GM21381 (cell line): ENCODE results near the gene PRPF31.
"Not testable (repeated sequence)": the region's sequence is repeated elsewhere in the genome, so short reads cannot be mapped to it uniquely, and the experiment has no call there.

Experiments used
- ATAC-seq: cut with Tn5 transposase; IDR thresholded peaks from one replicate; pipeline ENCODE4 v1.9.1; 2021; ENCODE audit warnings: mild to moderate bottlenecking, moderate library complexity; ENCODE audit not compliant: unreplicated experiment

The PRPF31 gene

DNA sequence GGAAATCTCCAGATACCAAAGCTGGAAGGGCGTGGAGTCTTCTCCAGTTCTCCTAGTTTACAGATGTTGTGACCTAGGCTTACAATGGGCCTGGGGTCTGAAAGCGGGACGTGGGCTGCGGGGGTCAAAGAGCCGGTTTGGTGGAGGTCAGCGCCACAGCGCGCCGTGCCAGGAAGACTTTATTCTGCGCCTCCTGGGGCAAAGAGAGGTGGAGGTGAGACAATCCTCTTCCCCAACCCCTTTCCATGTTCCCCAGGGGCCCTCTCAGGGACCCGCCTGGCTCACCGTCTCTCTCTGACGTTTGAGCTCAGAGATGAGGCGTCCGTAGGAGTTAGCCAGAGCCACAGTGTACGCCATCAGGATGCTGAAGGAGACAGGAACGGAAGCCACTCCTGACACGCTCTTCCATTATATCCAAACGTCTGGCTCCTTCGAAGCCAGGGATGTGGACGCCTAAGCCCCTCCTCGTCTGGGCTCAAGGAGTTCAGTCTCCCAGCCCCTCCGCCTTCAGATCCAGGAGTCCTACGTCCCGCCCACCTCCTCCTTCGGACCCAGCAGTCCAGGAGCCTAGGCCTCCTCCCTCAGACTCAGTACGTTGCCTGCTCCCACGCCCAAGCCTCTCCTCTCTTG is 44.7 kb downstream of the PRPF31 start:
- ATAC-seq, result no peak

DNA sequence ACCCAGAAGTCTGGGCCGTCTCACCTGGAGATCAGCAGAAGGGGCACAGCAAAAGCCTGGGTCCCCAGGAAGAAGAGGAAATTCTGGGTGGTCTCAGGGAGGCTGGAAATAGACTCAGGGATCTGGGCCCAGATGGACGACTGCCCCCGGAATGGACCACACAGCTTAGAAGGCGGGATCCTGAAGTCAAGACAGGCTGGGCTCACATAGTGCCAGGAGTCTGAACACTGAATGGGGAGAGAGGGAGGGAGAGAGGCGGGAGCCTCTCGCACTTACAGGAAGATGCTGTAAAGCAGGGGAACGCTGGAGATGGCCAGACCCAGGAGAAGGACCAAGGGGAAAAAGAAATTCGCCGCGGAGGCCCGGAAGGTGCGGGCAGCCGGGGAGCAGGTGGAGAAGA is 45.3 kb downstream of the PRPF31 start:
- no peak for ATAC-seq

DNA sequence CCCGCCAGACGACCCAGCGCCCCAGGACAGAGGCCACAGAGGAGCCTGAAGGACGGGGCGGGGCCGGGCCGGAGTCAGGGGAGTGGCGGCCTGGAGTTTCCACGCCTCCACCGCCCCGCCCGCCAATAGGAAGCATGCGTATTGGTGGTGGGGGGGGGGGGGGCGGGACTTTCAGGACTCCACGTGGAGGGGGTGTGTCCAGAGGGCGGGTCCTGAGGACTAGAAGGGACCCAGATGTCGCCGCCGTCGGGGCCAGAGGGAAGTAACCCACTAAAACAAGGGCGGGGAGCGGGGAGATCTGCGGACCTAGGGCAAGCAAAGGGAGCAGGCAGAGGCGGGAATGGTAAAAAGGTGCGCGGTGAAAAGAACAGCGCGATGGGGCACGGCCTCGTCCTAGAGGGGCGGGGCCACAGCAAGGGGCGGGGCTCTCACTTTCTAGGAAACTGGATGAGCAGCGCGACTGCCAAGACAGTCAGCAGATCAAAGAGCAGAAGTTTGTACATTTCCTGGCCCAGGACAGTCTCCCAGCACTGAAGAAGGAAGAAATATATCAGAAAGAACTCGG is 46.8 kb downstream of the PRPF31 start:
- ATAC-seq, result no peak

GRCh38 chr19:54162884-54163283 is 47.3 kb downstream of the PRPF31 start:
- no peak for ATAC-seq

- ATAC-seq, result no peak
Measured at GRCh38 chr19:54164369-54165068, 49.0 kb downstream of the PRPF31 start.

DNA sequence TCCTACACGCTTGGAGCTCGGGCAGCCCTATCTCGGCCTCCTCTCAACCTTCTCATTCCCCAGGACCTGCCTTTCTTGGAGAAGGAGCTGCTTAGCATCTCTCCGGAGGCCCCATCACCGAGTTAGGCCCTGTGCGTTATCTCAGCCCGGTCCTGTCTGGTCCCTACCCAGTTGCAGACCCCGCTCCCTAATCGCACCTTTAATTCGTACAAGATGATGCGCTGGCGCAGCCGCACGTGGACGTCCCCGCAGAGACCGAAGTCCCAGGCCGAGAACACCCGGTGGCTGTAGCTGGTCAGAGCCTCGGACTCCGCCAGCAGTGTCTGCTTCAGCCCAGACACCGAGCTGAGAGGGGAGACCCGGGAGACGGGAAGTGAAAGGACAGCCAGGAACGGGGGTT is 49.7 kb downstream of the PRPF31 start:
- no peak for ATAC-seq

DNA sequence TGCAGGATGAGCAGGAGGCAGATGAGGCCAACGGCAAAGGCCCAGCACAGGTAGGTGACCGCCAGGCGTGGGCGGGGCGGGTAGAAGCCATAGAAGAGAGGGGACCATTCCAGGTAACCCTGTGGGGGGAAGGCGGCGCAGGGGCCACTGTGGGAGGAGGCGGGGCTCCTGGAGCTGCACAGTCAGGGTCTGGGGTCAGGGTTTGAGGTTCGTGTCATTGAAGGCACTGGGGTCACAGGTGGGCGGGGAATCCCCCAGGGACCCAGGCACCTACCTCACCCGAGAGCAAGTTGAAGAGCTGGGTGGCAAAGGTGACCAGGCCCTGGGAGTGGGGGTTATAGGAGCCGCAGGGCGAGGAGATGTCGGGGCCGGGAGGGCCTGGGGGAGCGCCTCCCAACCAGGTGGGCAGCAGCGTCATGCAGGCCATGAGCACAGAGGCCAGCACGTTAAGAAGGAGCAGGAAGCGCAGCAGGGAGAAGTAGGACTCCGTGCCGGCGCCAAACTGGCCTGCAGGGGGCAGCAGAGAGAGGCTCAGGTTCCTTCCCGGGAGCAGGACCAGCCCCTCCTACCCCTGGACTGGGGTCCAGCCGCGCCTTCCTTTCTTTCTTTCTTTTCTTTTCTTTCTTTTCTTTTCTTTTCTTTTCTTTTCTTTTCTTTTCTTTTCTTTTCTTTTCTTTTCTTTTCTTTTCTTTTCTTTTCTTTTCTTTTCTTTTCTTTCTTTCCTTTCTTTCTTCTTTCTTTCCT is 52.8 kb downstream of the PRPF31 start:
- ATAC-seq, result no peak

DNA sequence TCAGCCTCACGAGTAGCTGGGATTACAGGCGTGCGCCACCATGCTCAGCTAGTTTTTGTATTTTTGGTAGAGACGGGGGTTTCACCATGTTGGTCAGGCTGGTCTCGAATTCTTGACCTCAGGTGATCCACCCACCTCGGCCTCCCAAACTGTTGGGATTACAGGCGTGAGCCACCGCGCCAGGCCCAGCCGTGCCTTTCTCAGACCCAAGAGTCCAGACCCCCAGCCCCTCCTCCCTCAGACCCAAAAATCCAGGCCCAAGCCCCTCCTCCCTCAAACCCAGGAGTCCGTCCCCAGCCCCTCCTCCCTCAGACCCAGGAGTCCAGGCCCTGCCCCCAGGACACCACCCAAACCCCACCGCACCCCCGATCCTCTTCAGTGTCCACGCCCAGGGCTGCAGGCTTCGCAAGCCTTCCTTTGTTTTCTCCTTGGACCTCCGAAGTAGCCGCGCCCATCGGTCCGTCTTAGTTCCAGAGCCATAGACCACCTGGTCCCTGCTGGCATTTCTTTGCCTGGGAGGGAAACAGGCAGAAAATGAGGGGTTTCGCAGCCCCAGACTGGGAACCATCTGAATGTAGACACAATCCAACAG is 53.7 kb downstream of the PRPF31 start:
- ATAC-seq, result no peak

- ATAC-seq, result not testable (repeated sequence)
Measured at GRCh38 chr19:54171736-54172431, 56.3 kb downstream of the PRPF31 start.

GRCh38 chr19:54172471-54173358 is 57.2 kb downstream of the PRPF31 start, which contains the start of gene TMC4:
TMC4 (minus strand) TSS chr19:54173160; CDS start chr19:54173117, 43 bp downstream.
- ATAC-seq, result no peak

DNA sequence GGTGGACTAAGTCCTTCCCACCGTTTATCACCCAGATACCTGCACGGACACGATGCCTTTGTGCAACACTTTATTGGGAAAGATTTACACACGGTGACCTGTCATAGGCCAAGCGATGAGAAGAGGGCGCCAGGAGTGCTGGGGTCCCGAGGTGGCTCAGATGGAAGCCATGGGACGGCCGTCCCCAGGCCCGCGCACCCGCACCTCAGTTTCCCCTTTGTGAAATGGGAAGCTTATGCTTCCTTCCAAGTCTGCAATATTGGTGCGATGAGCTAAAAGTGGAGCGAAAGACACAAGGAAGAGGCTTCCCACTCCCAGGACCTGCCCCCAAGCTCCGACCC is 57.8 kb downstream of the PRPF31 start:
- no peak for ATAC-seq

DNA sequence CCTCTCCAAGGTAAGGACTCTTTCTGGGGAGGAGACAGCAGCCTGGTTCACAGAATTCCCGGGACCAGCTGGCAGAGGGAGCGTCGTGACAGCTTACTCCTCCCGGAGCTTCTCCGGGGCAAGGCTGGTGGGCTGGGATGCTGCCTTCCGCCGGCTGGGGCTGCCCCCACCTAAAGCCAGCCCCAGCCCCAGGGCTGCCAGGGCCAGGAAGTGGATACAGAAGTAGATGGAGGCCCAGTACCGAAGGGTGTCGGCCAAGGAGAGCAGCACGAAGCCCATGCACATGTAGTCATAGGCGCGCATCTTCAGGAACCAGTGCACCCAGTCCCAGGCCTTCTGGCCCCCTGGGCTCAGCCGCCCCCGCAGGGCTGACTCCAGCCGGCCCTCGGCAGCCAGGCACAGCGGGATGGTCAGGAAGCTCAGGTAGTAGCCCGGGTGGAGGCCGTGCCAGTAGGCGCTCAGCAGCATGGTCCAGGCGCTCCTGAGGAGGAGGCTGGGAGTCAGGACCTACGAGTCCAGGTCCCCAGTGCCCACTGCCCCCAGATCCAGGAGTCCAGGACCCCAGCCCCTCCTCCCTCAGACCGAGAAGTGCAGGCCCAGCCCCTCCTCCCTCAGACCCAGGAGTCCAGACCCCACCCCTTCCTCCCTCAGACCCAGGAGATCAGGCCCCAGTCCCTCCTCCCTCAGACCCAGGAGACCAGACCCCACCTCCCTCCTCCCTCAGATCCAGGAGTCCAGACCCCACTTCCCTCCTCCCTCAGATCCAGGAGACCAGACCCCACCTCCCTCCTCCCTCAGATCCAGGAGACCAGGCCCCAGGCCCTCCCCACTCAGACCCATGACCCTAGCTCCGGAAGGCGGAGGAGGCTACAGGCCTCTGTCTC is 58.6 kb downstream of the PRPF31 start:
- ATAC-seq, result no peak

DNA sequence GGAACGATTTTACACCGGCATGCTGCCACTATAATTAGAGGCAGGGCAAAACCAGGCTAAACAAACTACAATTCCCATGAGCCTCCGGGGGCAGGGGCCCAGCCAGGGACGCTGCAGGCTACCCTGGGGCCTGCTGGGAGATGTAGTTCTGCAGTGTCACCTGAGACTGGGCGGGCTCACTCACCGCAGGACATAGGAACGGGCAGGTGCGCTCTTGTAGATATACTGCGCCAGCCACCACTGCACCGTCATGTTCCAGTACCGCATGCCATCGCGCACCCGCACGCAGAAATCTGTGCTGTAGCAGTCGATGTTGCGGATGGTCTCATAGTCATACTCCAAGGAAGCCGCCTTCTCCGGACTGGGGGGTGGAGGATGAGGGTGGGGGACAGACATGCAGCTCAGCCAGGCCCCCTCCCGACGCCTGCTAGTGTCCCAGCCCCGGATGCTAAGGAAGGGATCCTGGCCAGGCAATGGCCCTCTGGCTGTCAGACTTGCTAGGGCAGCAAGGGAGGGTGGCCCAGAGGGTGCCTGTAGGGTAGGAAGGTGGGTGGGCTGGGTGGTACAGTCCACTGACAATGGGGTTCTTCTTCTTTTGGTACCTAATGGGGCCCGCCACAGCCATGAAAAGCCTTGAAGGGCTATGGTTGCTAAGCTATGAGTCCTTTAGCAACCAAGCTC is 63.2 kb downstream of the PRPF31 start:
- ATAC-seq, result no peak

DNA sequence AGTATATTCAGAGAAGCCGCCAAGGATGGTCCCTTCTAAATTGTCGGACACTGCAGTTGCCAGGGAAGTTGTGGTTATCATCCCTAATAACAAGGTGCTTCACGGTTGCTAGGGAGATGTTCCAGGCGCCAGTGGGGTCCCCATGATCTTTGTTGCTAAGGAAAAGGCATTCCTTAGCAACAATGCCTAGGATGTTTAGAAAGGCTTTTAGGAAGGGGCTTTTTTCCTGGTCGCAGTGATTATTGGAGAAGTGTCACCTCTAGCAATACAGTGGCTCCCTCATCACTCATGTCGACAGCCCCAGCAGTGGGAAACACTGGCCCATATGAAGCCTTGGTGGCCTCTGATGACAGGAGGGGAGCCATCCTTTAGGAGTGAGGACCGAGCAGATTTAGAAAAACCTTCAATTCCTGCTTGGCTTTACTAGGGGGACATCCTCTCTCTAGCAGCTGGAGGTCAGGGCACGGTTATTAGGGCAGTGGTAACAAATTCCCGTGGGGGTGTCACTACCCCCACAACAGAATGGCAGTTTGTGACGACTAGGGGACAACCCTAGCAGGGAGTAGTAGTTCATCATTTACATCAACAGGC is 63.8 kb downstream of the PRPF31 start:
- ATAC-seq, result no peak

GRCh38 chr19:54179921-54180461 is 64.4 kb downstream of the PRPF31 start:
- no peak for ATAC-seq

- ATAC-seq, result no peak
Measured at GRCh38 chr19:54180691-54181091, 65.1 kb downstream of the PRPF31 start.
